ELR (cell line): ENCODE data around the gene IL12RB1.
"Not testable (repeated sequence)": the region's sequence is repeated elsewhere in the genome, so short reads cannot be mapped to it uniquely, and the experiment has no call there.

Experiments used
- DNase-seq: peaks from one replicate; pipeline ENCODE4 v3.0.0-alpha.2; 2015; ENCODE audit warnings: low read depth

The IL12RB1 gene

DNA sequence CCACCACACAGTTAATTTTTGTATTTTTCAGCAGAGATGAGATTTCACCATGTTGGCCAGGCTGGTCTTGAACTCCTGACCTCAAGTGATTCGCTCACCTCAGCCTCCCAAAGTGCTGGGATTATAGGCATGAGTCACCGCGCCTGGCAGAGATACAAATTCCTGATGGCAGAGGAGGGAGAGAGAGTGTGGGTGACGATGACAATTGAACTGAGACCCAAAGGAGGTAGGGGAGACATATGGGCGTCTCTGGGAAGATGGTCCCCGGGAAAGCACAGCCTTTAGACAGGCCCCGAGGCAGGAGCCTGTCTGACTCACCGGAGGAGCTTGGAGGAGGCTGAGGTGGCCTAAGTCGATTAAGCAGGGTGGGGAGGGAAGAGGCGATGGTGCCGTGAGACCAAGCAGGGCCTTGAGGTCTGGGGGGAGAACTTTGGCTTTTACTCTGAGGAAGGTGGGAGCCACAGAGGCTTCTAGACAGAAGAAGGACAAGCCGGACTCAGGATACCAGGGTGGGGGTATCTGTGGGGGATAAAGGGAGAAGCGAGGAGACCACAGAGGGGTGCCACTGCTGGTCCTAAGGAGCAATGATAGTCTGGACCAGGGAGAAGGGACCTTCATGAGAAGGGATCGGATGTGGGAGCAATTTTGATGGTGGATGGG lies 40.5 kb downstream of the IL12RB1 start:
- DNase-seq, result peak; percentile 97

DNA sequence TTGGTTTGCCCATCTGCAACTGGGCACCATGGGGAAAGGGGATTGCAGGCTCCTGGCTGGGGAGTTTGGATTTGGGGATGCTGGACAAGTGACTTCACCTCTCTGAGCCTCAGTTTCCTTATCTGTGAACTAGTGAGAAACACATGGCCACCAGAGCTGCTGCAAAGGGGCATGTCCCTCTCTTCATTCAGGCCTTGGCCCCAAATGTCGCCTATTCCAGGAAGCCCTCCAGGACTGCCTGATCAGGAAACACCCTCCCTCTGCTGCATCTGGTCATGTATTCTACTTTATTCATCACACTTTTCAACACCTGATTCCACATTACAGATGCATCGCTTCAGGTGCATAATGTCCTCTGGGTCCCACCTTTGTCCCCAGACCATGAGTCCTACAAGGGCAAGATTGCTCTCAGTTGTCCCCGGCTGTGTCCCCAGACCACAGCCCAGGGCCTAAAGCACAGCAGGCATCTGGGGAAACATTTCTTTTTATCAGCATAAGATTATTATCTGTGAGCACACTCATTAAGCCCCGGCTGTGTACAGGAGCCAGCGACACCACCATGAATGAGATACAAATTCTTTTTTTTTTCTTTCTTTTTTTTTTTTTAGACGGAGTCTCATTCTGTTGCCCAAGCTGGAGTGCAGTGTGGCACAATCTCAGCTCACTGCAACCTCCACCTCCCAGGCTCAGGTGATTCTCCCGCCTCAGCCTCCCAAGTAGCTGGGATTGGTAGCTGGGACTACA lies 41.3 kb downstream of the IL12RB1 start:
- no peak for DNase-seq

DNA sequence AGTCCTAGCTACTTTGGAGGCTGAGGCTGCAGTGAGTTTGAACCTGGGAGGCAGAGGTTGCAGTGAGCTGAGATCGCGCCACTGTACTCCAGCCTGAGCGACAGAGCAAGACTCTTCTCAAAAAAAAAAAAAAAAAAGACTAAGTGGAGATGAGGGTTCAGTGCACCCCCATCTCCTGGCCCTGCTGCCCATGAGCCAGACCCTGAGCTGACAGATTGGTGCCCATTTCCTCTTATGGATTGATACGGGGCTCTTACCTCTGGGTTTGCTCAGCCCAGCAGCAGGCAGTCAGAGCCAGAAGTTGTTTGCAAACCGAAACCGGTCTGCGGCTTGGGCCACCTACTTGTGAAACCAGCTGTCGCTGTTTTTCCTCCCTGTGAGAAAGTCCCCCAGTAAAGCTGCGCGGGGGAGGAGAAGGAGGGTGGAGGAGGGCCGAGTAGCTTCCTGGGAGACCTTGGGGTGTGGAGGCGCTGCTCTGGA lies 41.9 kb downstream of the IL12RB1 start:
- peak; percentile 54 for DNase-seq

DNA sequence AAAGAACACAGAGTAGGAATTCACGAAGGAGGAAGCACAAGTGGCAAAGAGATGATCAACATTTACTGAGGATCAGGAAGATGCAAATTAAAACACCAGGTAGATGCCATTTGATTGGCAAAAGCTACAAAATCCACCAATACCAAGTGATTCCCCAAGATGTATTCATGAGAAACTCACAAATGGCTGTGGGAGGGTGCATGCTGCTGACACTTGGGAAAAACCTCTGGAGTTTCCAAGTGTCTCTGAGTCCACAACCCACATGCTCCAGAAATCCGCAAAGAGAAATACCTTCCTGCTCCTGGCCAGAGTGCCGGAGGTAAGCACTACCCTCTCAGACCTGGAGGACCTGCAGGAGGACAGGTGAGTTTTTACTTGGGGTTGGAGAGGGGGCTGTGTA lies 43.1 kb downstream of the IL12RB1 start:
- DNase-seq, result no peak

DNA sequence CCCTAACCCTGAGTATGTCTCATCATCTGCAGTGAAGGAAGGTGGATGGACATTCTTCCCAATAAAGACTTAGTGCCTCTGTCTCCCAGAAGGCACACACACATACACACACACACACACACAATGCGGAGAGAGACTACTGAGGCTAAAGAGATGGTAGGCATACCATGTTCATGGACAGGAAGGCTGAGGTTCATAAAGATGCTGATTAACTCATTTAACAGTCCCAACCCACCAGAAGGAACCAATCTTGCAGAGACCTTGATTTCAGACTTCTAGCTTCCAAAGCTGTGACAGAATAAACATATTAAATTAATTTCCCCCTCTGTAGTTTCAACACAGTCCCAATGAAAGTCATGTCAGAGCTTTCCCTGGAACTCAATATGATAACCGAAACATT lies 45.7 kb downstream of the IL12RB1 start:
- DNase-seq, result no peak

DNA sequence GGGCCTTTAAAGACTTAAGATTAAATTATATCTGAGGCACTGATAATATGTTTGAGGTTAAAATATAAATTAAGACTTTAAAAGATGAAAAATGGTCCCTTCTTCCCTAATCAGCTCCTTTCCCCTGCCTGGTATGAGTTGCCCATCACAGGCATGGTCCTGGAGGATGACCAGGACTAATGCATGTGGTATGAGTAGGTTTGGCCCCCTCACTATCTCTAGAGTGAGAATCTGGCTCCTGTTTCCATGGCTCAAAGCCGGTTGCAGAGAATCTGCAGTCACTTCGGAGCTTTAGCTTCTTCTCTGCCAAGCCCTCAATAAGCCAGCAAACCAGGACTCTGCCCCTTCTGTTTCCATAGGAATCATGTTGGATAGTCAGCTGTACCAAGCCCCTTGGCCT lies 54.6 kb downstream of the IL12RB1 start:
- not testable (repeated sequence) for DNase-seq

DNA sequence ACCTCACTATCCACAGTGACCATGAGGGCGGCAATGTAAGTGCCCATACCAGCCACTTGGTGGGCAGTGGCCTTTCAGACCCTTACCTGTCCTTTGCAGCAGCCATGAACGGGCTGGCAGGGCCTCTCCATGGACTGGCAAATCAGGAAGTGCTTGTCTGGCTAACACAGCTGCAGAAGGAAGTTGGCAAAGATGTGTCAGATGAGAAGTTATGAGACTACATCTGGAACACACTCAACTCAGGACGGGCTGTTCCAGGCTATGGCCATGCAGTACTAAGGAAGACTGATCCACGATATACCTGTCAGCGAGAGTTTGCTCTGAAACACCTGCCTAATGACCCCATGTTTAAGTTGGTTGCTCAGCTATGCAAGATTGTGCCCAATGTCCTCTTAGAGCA lies 55.3 kb downstream of the IL12RB1 start:
- DNase-seq, result not testable (repeated sequence)

DNA sequence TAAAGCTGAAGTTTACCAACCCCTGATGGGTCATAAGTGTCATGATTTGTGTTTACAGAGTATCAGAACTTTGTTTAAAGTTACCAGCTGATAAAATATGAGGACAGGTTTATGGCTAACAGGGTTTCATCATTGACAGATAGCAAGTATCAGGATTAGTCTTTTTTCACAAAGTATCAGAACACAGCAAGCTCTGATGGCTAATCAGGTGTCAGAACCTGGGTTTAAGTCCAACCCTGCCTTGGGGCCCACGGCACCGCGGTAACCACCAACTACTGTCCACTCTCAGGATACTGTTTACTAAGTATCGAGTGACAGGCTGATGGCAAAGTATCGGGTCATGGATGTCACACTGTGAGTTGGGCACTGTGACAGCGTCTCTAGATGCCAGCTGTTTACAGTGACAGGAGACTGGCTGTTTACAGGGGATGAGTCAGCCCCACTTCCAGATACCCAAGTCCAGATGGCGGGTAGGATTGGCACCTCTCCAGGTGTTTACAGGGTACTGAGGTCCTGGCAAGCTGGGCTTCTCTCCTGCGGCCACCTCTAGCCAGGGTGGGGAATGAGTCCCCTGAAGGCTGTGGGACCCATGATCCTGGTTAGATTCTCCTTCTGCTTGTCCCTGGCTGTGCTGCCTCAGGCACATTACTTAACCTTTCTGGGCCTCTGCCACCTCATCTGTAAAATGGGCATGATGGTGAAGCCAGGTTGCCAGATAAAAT lies 57.0 kb downstream of the IL12RB1 start:
- peak; percentile 61 for DNase-seq

DNA sequence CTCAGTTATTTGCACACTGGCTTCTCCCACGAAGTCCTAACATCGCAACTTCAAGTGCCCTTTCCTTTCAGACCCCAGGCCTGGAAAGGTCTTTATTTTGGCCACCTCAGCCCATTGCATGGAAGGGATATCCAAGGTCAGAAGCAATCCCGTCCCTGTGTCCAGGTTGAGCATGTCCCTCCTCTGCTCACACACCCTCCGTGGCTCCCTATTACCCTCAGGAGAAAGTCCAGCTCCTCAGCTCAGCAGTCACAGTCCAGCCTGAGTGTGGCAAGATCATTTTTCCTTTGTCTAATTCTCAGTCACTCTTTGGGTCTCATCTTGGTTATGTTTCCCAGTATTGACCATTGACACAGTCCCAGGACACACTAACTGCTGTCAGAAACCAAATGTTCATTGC lies 59.6 kb downstream of the IL12RB1 start:
- DNase-seq, result no peak

DNA sequence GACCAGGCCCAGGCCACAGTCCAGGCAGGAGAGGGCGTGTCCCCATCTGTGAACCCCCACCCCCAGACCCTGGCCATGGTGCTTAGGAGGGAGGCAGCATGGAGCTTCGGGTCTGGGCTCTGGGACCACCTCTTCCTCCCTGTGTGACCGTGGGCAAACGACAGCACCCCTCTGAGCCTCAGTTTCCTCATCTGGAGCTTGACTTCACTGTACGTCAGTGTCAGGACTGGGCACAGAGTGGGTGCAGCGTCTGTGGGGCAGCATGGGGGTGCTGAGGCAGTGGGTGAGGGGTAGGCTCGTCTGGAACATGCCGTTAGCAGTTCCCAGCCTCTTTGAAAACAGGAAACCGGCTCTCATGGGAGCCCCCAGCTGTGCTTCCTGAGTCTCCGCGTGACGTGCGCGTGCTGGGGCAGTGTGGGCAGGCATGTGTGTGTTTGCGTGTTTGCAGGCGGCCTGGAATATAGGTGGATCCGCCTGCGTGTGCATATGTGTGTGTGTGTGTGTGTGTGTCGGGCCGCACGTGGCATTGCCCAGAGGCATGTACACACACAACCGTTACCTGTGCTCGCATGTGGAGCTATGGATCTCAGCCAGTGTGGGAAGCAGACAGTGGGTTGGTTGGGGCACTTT lies 63.0 kb downstream of the IL12RB1 start:
- DNase-seq, result no peak

DNA sequence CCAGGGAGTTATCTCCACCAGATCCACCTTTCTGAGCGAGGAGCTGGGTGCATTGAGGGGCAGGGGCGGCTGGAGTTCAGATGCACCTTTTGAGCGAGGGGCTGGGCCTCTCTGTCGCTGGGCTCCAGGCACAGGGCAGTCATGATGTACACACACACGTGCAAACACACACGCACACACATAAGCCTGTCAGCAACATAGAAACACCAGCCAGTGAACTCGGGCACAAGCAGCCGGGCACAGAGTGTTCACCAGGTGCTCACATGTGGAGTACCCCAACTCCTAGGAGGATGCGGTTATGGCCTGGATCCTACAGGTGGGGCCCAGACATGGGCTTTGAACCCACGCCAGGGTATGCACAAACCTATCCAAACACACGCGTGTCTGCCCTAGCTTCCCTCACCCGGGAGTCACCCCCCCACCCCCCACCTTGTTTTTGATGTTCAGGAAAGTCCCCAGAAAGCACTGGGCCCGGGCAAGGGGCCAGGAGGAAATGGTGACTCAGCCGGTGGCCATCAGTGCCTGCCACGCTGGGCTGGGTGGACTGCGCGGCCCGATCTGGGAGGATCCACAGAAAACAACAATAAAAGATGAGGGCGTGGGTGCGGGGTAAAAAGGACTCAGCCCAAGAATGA lies 65.5 kb downstream of the IL12RB1 start:
- peak; percentile 89 for DNase-seq

DNA sequence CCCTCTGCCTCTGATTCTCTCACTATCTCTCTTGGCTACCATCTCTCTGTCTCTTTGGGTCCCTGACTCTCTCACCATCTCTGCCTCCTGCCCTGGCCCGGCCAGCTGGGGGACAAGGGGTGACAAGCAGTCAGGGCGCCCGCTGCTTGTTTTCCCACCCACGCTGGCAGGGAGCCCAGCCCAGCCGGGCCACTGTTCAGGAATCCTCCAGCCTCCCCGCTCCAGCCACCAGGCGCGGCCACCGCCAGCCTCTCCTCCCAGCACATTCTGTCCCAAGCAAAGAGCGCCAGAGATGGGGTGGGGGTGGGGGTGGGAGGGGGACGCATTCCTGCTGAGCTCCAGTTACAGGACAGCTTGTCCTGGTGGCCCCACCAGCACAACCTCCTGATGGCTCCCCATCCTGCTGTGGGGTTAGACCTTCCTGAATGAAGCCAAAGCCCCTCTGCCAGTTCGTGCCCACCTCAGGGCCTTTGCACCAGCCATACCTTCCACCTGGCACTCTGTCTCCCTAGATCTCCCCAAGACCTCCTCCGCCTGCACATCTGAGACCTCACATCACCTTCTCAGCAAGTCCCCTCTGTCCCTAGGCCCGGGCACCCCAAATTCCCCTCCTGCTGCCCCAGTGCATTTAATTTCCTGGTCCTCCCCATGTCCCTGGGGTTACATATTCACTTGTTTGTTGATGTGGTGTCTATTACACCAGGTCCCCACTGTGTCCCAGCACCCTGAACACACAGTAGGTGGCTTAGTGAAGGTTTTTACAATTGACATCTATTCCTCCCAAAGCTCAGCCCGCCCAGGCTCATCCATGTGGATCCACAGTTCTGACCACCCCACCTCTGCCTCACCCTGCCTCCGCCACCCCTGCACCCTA lies 66.3 kb downstream of the IL12RB1 start:
- DNase-seq, result peak; percentile 34

DNA sequence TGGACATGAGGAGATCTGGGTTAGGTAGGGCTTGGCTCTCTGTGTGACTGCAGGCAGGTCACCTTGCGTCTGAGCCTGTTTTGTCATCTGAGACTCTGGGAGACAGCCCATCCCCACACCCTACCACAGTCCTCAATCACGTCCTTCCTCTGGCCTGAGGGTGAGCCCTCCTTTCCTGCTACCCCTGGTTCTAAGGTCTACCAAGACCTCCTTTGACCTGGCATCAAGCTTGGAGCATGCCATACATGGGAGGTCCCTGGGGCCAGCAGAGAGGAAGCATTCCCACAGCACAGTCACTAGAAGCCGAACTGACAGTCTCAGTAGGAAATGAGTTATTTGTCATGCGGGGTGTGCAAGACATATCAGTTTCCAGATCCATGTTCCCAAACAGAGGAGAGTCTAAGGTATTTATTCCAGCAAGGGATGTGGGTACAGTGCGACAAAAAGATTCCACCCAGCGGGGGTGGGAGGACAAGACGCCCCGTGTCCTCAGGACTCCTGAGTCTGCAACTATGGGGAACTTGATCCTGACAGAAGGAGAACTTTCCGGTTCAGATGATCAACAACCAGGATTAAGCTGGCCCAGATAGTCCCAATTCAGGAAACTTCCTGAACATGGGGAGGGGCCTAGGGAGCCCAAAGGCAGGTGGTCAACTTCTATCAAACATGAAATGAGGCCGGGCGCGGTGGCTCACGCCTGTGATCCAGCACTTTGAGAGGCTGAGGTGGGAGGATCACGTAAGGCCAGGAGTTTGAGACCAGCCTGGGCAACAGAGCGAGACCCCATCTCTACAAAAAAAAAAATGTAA lies 69.3 kb downstream of the IL12RB1 start:
- peak; percentile 25 for DNase-seq

DNA sequence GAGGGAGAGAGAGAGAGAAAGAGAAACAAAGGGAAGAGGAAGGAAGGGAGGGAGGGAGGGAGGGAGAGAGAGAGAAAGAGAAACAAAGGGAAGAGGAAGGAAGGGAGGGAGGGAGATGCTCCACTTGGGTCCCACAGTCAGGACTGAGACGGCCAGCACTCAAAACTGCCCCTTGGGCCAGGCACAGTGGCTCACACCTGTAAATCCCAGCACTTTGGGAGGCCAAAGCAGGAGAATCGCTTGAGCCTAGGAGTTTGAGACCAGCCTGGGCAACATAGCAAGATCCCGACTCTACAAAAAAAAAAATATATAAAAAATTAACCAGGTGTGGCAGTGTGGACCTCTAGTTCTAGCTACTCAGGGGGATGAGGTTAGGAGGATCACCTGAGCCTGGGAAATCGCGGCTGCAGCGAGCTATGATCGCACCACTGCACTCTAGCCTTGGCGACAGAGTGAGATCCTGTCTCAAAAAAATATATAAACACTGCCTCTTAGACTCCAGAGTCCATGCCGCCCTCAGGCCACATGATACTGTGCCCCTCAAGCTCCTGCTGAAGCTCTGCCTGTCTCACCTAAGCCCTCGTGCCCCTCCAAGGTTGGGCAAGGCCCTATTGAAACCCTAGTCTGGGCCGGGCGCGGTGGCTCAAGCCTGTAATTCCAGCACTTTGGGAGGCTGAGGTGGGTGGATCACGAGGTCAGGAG lies 70.4 kb downstream of the IL12RB1 start:
- no peak for DNase-seq

DNA sequence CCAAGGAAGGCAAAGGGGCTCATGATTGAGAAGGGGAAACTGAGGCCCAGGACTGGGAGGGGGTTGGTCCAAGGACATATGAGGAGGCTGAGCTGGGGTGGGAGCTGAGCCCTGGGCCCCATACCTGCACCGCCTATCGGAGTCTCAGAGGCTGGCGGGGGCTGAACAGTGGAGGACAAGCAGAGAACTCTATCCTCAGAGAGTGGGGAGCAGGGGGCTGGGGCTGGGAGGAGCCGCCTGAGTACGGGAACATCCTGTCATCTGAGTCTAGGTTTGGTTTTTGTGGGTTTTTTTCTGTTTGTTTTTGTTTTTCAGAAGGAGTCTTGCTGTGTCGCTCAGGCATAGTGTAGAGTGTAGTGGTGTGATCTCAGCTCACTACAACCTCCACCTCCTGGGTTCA lies 72.5 kb downstream of the IL12RB1 start:
- DNase-seq, result no peak

DNA sequence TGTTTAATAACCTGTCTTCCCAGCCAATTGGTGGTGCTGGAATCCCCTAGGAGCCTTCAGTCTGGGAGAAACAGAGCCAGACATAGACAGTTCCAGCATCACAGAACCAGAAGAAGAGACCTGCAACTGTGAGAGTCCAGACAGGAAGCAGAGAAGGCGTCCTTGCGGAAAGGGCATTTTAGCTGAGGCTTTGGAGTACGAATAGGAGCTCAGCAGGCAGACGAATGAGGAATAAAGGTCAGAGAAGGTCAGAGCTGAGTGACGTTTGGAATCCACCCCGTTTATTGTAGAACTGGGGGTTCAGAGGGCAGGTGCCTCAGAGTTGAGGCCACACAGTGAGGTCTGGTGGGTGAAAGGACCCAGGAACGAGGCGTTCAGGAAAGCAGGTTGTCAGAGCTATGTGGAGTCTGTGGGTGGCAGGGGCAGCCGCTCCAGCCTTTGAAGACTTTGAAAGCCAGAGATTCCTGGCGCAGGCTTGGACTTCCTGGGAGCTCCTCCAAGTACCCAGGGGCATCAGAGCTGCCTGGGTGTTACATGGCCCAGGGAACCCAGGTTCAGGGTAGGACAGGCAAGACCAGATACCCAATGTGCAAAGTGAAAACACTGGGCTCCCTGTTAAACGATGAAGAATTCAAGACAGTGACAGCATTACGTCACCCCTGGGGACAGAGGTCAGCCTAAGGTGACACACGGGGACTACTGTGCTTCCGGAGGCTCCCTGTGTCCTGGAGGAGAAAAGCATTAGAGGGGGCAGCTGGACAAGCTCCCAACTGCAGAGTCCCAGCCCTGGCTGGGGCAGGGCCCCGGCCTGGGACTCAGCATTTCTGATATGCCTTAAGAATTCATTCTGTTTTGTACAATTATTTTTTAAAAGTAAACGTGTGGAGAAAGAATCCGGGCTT lies 73.3 kb downstream of the IL12RB1 start:
- no peak for DNase-seq

DNA sequence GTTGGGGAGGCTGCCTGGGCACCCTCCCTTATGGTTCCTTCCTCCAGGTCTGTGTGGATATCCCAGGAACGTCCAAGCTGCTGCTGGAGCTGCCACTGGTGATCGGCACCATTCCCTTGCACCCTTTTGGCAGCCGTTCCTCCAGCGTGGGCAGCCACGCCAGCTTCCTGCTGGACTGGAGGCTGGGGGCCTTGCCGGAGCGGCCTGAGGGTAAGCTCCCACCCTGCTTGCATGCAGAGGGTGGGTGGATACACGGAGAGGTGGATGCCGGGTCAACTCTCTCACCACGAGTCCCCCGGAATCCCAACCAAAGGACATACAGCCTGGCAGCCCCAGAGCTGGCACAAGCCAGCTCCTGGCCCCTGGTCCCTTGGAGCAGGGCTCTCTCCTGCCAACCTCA lies 76.6 kb downstream of the IL12RB1 start:
- no peak for DNase-seq

DNA sequence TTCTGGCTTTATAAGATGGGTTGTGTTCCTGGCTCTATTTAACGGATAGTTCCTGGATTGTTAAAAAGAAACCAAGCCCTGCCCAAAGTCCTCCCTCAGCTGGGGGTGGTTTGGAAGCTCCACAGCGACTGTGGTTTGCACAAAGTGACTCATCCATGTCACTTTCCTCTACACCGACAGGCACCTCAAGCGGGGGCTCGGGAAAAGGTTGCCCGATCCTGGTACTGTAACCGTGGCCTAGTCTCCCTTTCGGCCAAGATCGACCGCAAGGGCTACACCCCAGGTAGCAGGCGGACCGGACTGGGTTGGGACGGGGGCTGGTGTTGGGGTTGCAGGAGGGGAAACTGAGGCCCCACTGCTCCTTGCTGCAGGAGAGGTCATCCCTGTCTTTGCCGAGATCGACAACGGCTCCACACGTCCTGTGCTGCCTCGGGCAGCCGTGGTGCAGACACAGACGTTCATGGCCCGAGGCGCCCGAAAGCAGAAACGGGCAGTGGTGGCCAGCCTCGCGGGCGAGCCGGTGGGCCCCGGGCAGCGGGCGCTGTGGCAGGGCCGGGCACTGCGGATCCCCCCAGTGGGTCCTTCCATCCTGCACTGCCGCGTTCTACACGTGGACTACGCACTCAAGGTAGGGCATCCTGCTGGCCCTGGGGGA lies 77.2 kb downstream of the IL12RB1 start:
- DNase-seq, result peak; percentile 41
